DMS79 (cell line): Measurements from ENCODE around the gene AFF4.
A peak's percentile ranks its signal among the peaks of the same experiment; 100 is the strongest.

Source experiments
- DNase-seq: peaks from one replicate; lab custom pipeline; 2025; lab: John Stamatoyannopoulos, UW

Gene AFF4

GRCh38 chr5:132889501-132889900 is 73.9 kb downstream of the AFF4 start:
- no peak for DNase-seq

GRCh38 chr5:132887283-132887682 is 76.2 kb downstream of the AFF4 start:
- DNase-seq: no peak

- no peak for DNase-seq
These were observed 77.2 kb downstream of the AFF4 start for GRCh38 chr5:132886064-132886823.

GRCh38 chr5:132884548-132884947 is 78.9 kb downstream of the AFF4 start:
- no peak for DNase-seq

- DNase-seq: peak; percentile 27
These were observed 80.1 kb downstream of the AFF4 start for GRCh38 chr5:132883261-132883834.

GRCh38 chr5:132877938-132878337 is 85.5 kb downstream of the AFF4 start:
- peak; percentile 46 for DNase-seq

- DNase-seq: no peak
These were observed 86.0 kb downstream of the AFF4 start for GRCh38 chr5:132877466-132877865.

GRCh38 chr5:132876020-132876759 is 87.2 kb downstream of the AFF4 start:
- DNase-seq: no peak

- no peak for DNase-seq
These were observed 89.5 kb downstream of the AFF4 start for GRCh38 chr5:132873930-132874271.

GRCh38 chr5:132873119-132873929 is 90.1 kb downstream of the AFF4 start, which contains the start of gene LEAP2:
TSS of gene LEAP2 (plus strand) at chr5:132873668. CDS start at chr5:132873695, 27 bp downstream.
- DNase-seq: no peak

- no peak for DNase-seq
These were observed 90.7 kb downstream of the AFF4 start for GRCh38 chr5:132872788-132873118.

- DNase-seq: no peak
These were observed 91.8 kb downstream of the AFF4 start for GRCh38 chr5:132871459-132872284.

- DNase-seq: no peak
These were observed 92.6 kb downstream of the AFF4 start for GRCh38 chr5:132870801-132871200.

- no peak for DNase-seq
These were observed 94.7 kb downstream of the AFF4 start for GRCh38 chr5:132868754-132869153.

- DNase-seq: no peak
These were observed 96.4 kb downstream of the AFF4 start for GRCh38 chr5:132867046-132867451.

- DNase-seq: peak; percentile 93
These were observed 96.9 kb downstream of the AFF4 start, which contains the start of the genes GDF9 and UQCRQ for GRCh38 chr5:132866342-132867045. TSS of gene GDF9 (minus strand) at chr5:132866469. CDS start at chr5:132864533, 1,936 bp downstream. TSS of gene UQCRQ (plus strand) at chr5:132866642. CDS start at chr5:132866882, 240 bp downstream.

- DNase-seq: no peak
These were observed 97.6 kb downstream of the AFF4 start for GRCh38 chr5:132865668-132866341.

- DNase-seq: no peak
These were observed 102.7 kb downstream of the AFF4 start for GRCh38 chr5:132860742-132861141.

GRCh38 chr5:132859889-132860437 is 103.5 kb downstream of the AFF4 start:
- DNase-seq: no peak

GRCh38 chr5:132856011-132856410 is 107.4 kb downstream of the AFF4 start:
- no peak for DNase-seq
